HG03457 (cell line): ENCODE data around the gene GDF15.
"Not testable (repeated sequence)": the region's sequence is repeated elsewhere in the genome, so short reads cannot be mapped to it uniquely, and the experiment has no call there.

Source experiments
- ATAC-seq: cut with Tn5 transposase; IDR thresholded peaks from one replicate; pipeline ENCODE4 v1.9.1; 2021; ENCODE audit warnings: moderate number of reproducible peaks; ENCODE audit not compliant: unreplicated experiment

The GDF15 gene

DNA sequence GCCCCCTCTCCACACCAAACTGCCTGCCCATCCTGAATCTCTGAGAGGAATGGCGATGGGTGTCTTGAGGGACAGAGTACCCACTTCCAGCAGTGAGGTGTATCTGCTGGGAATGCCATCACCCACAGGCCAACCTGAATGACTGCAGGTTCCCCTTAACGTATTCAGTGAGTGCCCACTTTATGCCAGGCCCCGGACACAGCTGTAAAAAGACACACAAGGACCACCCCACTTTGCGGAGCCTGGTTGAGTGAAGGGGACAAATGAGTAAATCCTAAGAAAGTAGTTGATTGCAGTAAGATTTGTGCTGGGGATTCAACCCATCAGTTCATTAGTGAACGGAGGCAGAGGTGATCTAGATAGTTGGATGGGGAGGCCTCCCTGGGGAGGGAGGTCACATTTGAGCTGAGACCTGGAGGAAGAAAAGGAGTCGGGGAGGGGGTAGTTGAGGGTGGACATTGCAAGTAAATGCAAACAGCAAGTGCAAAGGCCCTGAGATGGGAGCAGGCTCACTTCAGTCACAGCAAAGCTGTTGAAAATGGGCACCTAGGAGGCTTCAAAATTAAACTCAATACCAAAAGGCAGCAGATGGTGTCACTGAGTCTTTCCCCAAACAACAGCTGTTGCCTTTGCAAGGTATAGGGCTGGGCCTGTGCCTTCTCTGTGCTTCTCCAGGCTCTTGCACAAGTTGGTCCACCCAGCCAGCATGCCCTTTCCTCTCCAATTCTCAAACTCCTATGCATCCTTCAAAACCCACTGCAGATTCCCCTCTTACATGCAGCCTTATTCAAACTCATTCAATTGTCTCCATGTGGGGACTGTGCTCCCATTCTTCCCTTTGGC is 4.3 kb downstream of the GDF15 start:
- no peak for ATAC-seq

- no peak for ATAC-seq
Measured at GRCh38 chr19:18391509-18392075, 5.6 kb downstream of the GDF15 start.

DNA sequence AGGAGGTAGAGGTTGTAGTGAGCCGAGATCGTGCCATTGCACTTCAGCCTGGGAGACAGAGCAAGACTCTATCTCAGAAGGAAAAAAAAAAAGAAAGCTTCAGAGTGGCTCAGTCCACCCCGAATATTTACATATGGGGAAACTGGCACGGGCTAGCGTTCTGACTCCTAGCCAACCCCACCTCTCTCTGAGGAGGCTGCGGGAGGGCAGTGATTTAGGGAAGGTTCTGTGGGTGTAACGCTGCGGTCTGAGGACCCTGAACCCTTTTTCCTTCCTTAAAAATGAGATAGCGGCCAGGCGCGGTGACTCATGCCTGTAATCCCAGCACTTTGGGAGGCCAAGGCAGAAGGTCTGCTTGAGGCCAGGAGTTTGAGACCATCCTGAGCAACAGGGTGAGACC is 6.5 kb downstream of the GDF15 start:
- no peak for ATAC-seq

DNA sequence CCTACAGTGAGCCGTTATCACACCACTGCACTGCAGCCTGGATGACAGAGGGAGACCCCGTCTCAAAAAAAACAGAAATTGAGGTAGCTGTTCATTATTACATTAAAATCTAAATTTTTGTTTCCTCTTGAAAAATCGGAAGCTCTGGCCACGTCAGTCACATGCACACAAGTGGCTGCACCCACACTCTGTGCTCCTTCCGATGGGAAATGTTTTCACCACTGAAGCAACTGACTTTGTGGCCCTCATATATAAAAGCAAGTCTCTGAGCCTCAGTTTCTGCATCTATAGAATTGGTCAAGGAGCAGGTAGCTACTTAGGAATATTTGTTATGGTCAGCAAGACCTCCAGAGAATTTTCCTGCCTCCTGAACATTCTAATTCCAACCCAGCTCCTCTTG is 7.0 kb downstream of the GDF15 start:
- no peak for ATAC-seq

DNA sequence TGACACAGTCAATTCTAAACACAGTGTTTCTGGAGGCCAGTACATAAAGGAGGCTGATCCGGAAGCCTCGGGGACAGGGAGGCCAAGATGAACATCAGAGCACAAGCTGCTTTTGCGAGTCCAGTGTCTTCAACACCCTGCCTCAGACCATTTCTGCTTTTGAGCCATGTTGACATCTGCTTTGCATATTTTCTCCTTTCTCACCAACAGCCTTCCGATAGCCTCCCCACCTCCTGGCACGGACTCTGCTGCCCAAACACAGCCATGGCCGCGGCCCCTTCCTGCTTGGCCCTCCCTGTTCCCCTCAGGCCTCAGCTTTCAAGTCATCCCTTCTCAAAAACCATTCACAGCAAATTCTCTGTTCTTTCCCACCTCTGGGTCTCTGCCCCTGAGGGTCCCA is 7.9 kb downstream of the GDF15 start:
- no peak for ATAC-seq

- no peak for ATAC-seq
Measured at GRCh38 chr19:18396471-18397241, 10.7 kb downstream of the GDF15 start.

- ATAC-seq: no peak
Measured at GRCh38 chr19:18397242-18398202, 11.6 kb downstream of the GDF15 start, which contains the start of gene LRRC25. Gene LRRC25, minus strand, starts transcription at chr19:18397622. Its CDS starts 659 bp downstream, at chr19:18396963.

GRCh38 chr19:18399008-18399407 is 13.1 kb downstream of the GDF15 start:
- no peak for ATAC-seq

- ATAC-seq: no peak
Measured at GRCh38 chr19:18401580-18402112, 15.7 kb downstream of the GDF15 start.

GRCh38 chr19:18402455-18403248 is 16.7 kb downstream of the GDF15 start:
- ATAC-seq: not testable (repeated sequence)

DNA sequence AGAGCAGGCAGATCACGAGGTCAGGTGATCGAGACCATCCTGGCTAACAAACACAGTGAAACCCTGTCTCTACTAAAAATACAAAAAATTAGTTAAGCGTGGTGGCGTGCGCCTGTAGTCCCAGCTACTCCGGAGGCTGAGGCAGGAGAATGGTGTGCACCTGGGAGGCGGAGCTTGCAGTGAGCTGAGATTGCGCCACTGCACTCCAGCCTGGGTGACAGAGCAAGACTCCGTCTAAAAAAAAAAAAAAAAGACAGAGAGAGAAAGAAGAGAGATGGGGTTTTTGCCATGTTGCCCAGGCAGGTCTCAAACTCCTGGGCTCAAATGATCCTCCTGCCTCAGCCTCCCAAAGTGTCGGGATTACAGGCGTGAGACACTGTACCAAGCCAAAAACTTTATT is 19.8 kb downstream of the GDF15 start:
- not testable (repeated sequence) for ATAC-seq

- no peak for ATAC-seq
Measured at GRCh38 chr19:18406749-18407148, 20.8 kb downstream of the GDF15 start.

DNA sequence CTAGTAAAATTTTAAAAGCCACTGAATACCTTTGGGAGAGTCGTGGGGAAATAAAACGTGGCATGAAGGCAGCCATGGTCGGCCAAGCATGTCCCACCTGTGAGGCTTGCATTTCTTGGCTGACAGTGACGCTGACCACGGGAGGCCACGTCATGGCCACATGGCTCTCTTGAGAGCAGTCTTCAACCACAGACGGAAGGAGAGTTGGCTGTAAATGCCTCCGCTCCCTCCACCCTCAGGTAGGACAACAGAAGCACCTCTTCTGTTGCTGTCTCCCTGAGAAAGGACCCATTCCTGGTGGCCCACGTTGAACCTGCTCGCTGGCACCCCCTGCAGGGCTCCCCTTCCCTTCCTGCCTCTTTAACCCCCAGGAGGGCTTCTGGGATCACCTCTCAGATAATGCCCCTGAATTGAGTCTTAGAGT is 22.1 kb downstream of the GDF15 start:
- ATAC-seq: no peak

- no peak for ATAC-seq
Measured at GRCh38 chr19:18412610-18413239, 26.8 kb downstream of the GDF15 start.

DNA sequence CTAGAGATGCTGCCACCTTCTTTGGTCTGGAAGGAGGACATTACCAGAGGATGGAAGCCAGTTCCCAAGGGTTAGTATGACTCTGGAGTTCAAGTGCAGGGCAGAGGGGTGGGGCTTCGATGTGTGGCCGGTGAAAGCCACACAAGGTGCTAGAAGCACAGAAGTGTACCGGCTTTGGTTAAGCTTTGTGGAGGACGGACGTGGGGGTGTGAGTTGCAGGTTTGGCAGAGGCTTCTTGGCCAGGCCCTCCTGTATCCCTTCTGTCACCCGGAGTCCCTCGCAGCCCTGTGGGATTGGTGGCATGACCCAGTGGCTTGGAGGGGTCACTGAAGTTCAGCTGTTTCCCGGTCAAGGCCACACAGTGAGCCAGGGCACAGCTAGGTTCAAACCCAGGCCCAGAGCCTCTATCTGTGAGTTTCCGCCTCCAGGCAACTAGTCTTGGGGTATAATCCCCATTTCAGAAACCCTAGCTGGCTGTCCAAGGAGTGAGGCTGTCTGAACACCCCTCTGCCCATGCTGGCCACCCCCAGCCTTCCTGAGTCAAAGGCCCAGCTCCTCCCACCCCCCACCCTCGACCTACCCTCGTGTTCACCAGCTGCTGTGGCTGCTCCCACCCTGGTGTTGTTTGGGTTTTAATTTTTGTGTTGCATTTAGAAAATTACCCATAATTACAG is 28.7 kb downstream of the GDF15 start:
- no peak for ATAC-seq

GRCh38 chr19:18415178-18415867 is 29.4 kb downstream of the GDF15 start:
- ATAC-seq: no peak

GRCh38 chr19:18416778-18417249 is 30.9 kb downstream of the GDF15 start:
- ATAC-seq: no peak
